Measurements from ENCODE around the gene ZBTB8OS. TPM values are rescaled to one million over a fixed set of nuclear protein-coding genes. Genes with fewer than 3 reads are reported as not detected.
A peak's percentile ranks its signal among the peaks of the same experiment; 100 is the strongest.

Gene ZBTB8OS
- total and polyA plus RNA-seq, 2 donors (not counting 1 experiment from before 2014, with no cell fraction given): 38.0 to 92.3 TPM

- H3K9me3 ChIP-seq (ENCODE audit: control insufficient read depth, insufficient read depth, low read depth, low read length): no peaks in the 10 kb centered on the region
- no peak overlapping the region for H3K4me3 ChIP-seq (replicated peaks in 1 of 4; ENCODE audit: control extremely low read depth in 1 of 4, insufficient read depth in 1 of 4, low read depth in 3 of 4, low read length in 4 of 4)
- no peaks in the 10 kb centered on the region for H3K36me3 ChIP-seq (ENCODE audit: control insufficient read depth, insufficient read depth, low read length)
- peak in 1 of 2 donors; percentile 11 for DNase-seq (ENCODE audit: low read depth in 2 of 2)
- H2AFZ ChIP-seq (ENCODE audit: low read length): no peak overlapping the region
- TF ChIP-seq CTCF (conservative IDR thresholded peaks at IDR 0.05 in 1 of 2, IDR thresholded peaks at IDR 0.05 in 1 of 2; ENCODE audit: low read depth in 1 of 2, low read length in 2 of 2) (no peak), EZH2 (IDR thresholded peaks at IDR 0.05; ENCODE audit: low read length, missing control alignments) (no peak)
- H3K27ac ChIP-seq (ENCODE audit: insufficient read depth, low read length): no peak overlapping the region
- no peaks in the 10 kb centered on the region for H3K4me1 ChIP-seq (ENCODE audit: control insufficient read depth, extremely low read depth, insufficient read depth, low read length)
- no peaks in the 10 kb centered on the region for H3K79me2 ChIP-seq (ENCODE audit: control insufficient read depth, insufficient read depth, low read length)
- no peak overlapping the region for H3K9ac ChIP-seq (ENCODE audit: insufficient read depth, low read length)
- no peaks in the 10 kb centered on the region for H4K20me1 ChIP-seq (ENCODE audit: control insufficient read depth, extremely low read depth, insufficient read depth, low read length)
- no peaks in the 10 kb centered on the region for H3K27me3 ChIP-seq (ENCODE audit: control insufficient read depth, insufficient read depth, low read length)
- H3K4me2 ChIP-seq (ENCODE audit: extremely low read depth, insufficient read depth, low read length): no peak overlapping the region
Measured at GRCh38 chr1:32627596-32628162, 22.7 kb downstream of the ZBTB8OS start.

- H3K4me2 ChIP-seq (ENCODE audit: extremely low read depth, insufficient read depth, low read length): no peak overlapping the region
- no peaks in the 10 kb centered on the region for H3K36me3 ChIP-seq (ENCODE audit: control insufficient read depth, insufficient read depth, low read length)
- H3K9ac ChIP-seq (ENCODE audit: insufficient read depth, low read length): no peak overlapping the region
- no peak overlapping the region for H3K27ac ChIP-seq (ENCODE audit: insufficient read depth, low read length)
- no peaks in the 10 kb centered on the region for H4K20me1 ChIP-seq (ENCODE audit: control insufficient read depth, extremely low read depth, insufficient read depth, low read length)
- H3K4me1 ChIP-seq (ENCODE audit: control insufficient read depth, extremely low read depth, insufficient read depth, low read length): no peaks in the 10 kb centered on the region
- no peak overlapping the region for H2AFZ ChIP-seq (ENCODE audit: low read length)
- H3K9me3 ChIP-seq (ENCODE audit: control insufficient read depth, insufficient read depth, low read depth, low read length): no peaks in the 10 kb centered on the region
- H3K27me3 ChIP-seq (ENCODE audit: control insufficient read depth, insufficient read depth, low read length): no peaks in the 10 kb centered on the region
- H3K4me3 ChIP-seq (replicated peaks in 1 of 4; ENCODE audit: control extremely low read depth in 1 of 4, insufficient read depth in 1 of 4, low read depth in 3 of 4, low read length in 4 of 4): no peak overlapping the region
- no peak for TF ChIP-seq EZH2 (IDR thresholded peaks at IDR 0.05; ENCODE audit: low read length, missing control alignments)
- TF ChIP-seq CTCF (conservative IDR thresholded peaks at IDR 0.05 in 1 of 2, IDR thresholded peaks at IDR 0.05 in 1 of 2; ENCODE audit: low read depth in 1 of 2, low read length in 2 of 2): no peak
- DNase-seq (ENCODE audit: low read depth in 2 of 2): no peak
- H3K79me2 ChIP-seq (ENCODE audit: control insufficient read depth, insufficient read depth, low read length): no peaks in the 10 kb centered on the region
Measured at GRCh38 chr1:32626176-32626575, 24.2 kb downstream of the ZBTB8OS start.

- no peaks in the 10 kb centered on the region for H3K4me1 ChIP-seq (ENCODE audit: control insufficient read depth, extremely low read depth, insufficient read depth, low read length)
- no peak overlapping the region for H2AFZ ChIP-seq (ENCODE audit: low read length)
- H3K9ac ChIP-seq (ENCODE audit: insufficient read depth, low read length): no peak overlapping the region
- H3K27me3 ChIP-seq (ENCODE audit: control insufficient read depth, insufficient read depth, low read length): no peaks in the 10 kb centered on the region
- H3K27ac ChIP-seq (ENCODE audit: insufficient read depth, low read length): no peak overlapping the region
- H3K4me2 ChIP-seq (ENCODE audit: extremely low read depth, insufficient read depth, low read length): no peak overlapping the region
- H3K9me3 ChIP-seq (ENCODE audit: control insufficient read depth, insufficient read depth, low read depth, low read length): no peaks in the 10 kb centered on the region
- no peak for TF ChIP-seq CTCF (conservative IDR thresholded peaks at IDR 0.05 in 1 of 2, IDR thresholded peaks at IDR 0.05 in 1 of 2; ENCODE audit: low read depth in 1 of 2, low read length in 2 of 2)
- TF ChIP-seq EZH2 (IDR thresholded peaks at IDR 0.05; ENCODE audit: low read length, missing control alignments): no peak
- H3K4me3 ChIP-seq (replicated peaks in 1 of 4; ENCODE audit: control extremely low read depth in 1 of 4, insufficient read depth in 1 of 4, low read depth in 3 of 4, low read length in 4 of 4): no peak overlapping the region
- no peaks in the 10 kb centered on the region for H4K20me1 ChIP-seq (ENCODE audit: control insufficient read depth, extremely low read depth, insufficient read depth, low read length)
- no peak for DNase-seq (ENCODE audit: low read depth in 2 of 2)
- no peaks in the 10 kb centered on the region for H3K79me2 ChIP-seq (ENCODE audit: control insufficient read depth, insufficient read depth, low read length)
- no peaks in the 10 kb centered on the region for H3K36me3 ChIP-seq (ENCODE audit: control insufficient read depth, insufficient read depth, low read length)
Measured at GRCh38 chr1:32623775-32624174, 26.6 kb downstream of the ZBTB8OS start.
